HG02798 (cell line): ENCODE measurements around the gene LTA.
"Not testable (repeated sequence)": the region's sequence is repeated elsewhere in the genome, so short reads cannot be mapped to it uniquely, and the experiment has no call there.

Source experiments
- ATAC-seq: cut with Tn5 transposase; IDR thresholded peaks from one replicate; pipeline ENCODE4 v1.9.1; 2021; ENCODE audit warnings: mild to moderate bottlenecking; ENCODE audit not compliant: unreplicated experiment, poor library complexity

The LTA gene

GRCh38 chr6:31541658-31542521 lies 30.2 kb upstream of the LTA start, which contains the start of gene DDX39B:
Gene DDX39B (minus strand): TSS chr6:31542003. CDS start chr6:31540532, 1,471 bp downstream.
- peak; percentile 75 for ATAC-seq

- no peak for ATAC-seq
Observed at GRCh38 chr6:31543639-31544038, 28.4 kb upstream of the LTA start.

GRCh38 chr6:31544676-31545075 lies 27.4 kb upstream of the LTA start:
- ATAC-seq = no peak

- ATAC-seq = no peak
Observed at GRCh38 chr6:31545291-31545690, 26.8 kb upstream of the LTA start.

- ATAC-seq = peak; percentile 59
Observed at GRCh38 chr6:31546339-31546957, 25.6 kb upstream of the LTA start, which contains the start of gene ATP6V1G2. Gene ATP6V1G2 (minus strand): TSS chr6:31546608. CDS start chr6:31546559, 49 bp downstream.

- ATAC-seq = peak; percentile 79
Observed at GRCh38 chr6:31546958-31547726, 24.9 kb upstream of the LTA start, which contains the start of gene NFKBIL1. Gene NFKBIL1 (plus strand): TSS chr6:31547608. CDS start chr6:31547695, 87 bp downstream.

- ATAC-seq = no peak
Observed at GRCh38 chr6:31547727-31548543, 24.2 kb upstream of the LTA start.

GRCh38 chr6:31548544-31548873 lies 23.6 kb upstream of the LTA start:
- ATAC-seq = no peak

- not testable (repeated sequence) for ATAC-seq
Observed at GRCh38 chr6:31551371-31551770, 20.7 kb upstream of the LTA start.

- no peak for ATAC-seq
Observed at GRCh38 chr6:31556307-31556706, 15.8 kb upstream of the LTA start.

- ATAC-seq = no peak
Observed at GRCh38 chr6:31557443-31558317, 14.4 kb upstream of the LTA start.

GRCh38 chr6:31558318-31558625 lies 13.8 kb upstream of the LTA start:
- no peak for ATAC-seq

GRCh38 chr6:31558631-31559500 lies 13.2 kb upstream of the LTA start:
- no peak for ATAC-seq

GRCh38 chr6:31559606-31559957 lies 12.5 kb upstream of the LTA start:
- no peak for ATAC-seq

GRCh38 chr6:31559958-31560696 lies 12.0 kb upstream of the LTA start:
- peak; percentile 65 for ATAC-seq

- ATAC-seq = no peak
Observed at GRCh38 chr6:31560697-31561058, 11.4 kb upstream of the LTA start.

- ATAC-seq = no peak
Observed at GRCh38 chr6:31567531-31568370, 4.3 kb upstream of the LTA start.
